ENCODE data around the gene ZNF2.
A peak's percentile ranks its signal among the peaks of the same experiment; 100 is the strongest.

ZNF2 gene

DNA sequence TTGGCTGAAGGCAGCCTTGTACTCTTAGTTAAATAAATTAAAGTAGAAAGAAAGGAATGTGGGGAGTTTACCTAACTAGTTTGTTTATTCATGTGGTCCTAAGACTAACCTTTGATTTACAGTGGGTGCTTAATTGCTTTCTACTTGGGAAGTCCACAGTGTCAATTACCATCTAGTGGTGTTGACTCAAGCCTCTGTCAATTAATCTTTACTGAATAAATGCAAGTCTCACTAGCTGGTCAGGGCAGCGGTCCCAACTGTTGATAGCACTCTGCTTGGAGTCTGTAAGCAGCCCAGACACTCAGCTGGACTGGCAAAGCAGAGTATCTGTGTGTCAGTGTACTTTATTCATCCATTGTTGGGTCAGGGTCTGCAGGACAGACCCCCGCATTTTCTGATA lies 21.8 kb upstream of the ZNF2 start:
- Histone ChIP-seq H3K4me3 (ENCODE audit: low read depth, low read length) (no peak overlapping the region), H3K27me3 (replicated peaks) (no peaks in the 10 kb centered on the region), H3K36me3 (replicated peaks) (peaks cover 5% of the 10 kb centered on the region), H3K27ac (no peak overlapping the region)
- in situ Hi-C loops (cut with HindIII; ENCODE audit: low pct_ligation_motif_present, low sequenced_read_pairs): no loop called here
- no peak for DNase-seq
- TF ChIP-seq, protein P1, sequence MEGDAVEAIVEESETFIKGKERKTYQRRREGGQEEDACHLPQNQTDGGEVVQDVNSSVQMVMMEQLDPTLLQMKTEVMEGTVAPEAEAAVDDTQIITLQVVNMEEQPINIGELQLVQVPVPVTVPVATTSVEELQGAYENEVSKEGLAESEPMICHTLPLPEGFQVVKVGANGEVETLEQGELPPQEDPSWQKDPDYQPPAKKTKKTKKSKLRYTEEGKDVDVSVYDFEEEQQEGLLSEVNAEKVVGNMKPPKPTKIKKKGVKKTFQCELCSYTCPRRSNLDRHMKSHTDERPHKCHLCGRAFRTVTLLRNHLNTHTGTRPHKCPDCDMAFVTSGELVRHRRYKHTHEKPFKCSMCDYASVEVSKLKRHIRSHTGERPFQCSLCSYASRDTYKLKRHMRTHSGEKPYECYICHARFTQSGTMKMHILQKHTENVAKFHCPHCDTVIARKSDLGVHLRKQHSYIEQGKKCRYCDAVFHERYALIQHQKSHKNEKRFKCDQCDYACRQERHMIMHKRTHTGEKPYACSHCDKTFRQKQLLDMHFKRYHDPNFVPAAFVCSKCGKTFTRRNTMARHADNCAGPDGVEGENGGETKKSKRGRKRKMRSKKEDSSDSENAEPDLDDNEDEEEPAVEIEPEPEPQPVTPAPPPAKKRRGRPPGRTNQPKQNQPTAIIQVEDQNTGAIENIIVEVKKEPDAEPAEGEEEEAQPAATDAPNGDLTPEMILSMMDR (IDR thresholded peaks at IDR 0.05; ENCODE audit: low read depth, low read length, missing control alignments): no peak

GRCh38 chr2:95149397-95149984 lies 16.1 kb upstream of the ZNF2 start:
- Histone ChIP-seq H3K27me3 (replicated peaks) (no peaks in the 10 kb centered on the region), H3K27ac (no peak overlapping the region), H3K36me3 (replicated peaks) (peaks cover 50% of the 10 kb centered on the region), H3K4me3 (ENCODE audit: low read depth, low read length) (no peak overlapping the region)
- in situ Hi-C loops (cut with HindIII; ENCODE audit: low pct_ligation_motif_present, low sequenced_read_pairs): no loop called here
- no peak for DNase-seq
- TF ChIP-seq, protein P1 (IDR thresholded peaks at IDR 0.05; ENCODE audit: low read depth, low read length, missing control alignments): no peak

DNA sequence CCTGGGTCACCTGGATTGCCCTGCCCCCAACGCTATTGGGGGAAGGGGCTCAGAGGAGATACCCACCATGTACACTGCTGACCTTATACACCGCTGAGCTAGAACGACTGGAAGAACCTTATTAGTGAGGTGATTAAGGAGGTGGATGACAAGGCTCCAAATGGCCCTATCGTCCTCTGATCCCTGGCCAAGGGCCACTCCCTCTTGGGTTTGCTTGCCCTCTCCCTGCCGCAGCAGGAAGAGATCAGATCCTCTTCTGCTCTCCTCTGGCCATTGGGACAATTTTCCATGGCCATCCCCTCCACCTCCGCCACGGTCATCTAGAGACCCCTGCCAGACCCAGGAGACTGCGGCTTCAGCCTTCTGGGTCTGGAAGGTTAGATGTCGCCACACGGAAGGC lies 7.2 kb upstream of the ZNF2 start:
- Histone ChIP-seq H3K27me3 (replicated peaks) (no peaks in the 10 kb centered on the region), H3K36me3 (replicated peaks) (peaks cover 11% of the 10 kb centered on the region), H3K4me3 (ENCODE audit: low read depth, low read length) (peak overlapping the region; percentile 74), H3K27ac (no peak overlapping the region)
- TF ChIP-seq, protein P1 (IDR thresholded peaks at IDR 0.05; ENCODE audit: low read depth, low read length, missing control alignments): no peak
- DNase-seq: no peak
- in situ Hi-C loops (cut with HindIII; ENCODE audit: low pct_ligation_motif_present, low sequenced_read_pairs): no loop called here

GRCh38 chr2:95158891-95159619 lies 6.6 kb upstream of the ZNF2 start:
- peak overlapping the region; percentile 74 for H3K4me3 ChIP-seq (ENCODE audit: low read depth, low read length)
- TF ChIP-seq, protein P1 (IDR thresholded peaks at IDR 0.05; ENCODE audit: low read depth, low read length, missing control alignments): no peak
- peak overlapping the region; percentile 33 for H3K27ac ChIP-seq
- peaks cover 10% of the 10 kb centered on the region for H3K36me3 ChIP-seq (replicated peaks)
- no peaks in the 10 kb centered on the region for H3K27me3 ChIP-seq (replicated peaks)
- in situ Hi-C loops (cut with HindIII; ENCODE audit: low pct_ligation_motif_present, low sequenced_read_pairs): no loop called here
- peak; percentile 20 for DNase-seq

DNA sequence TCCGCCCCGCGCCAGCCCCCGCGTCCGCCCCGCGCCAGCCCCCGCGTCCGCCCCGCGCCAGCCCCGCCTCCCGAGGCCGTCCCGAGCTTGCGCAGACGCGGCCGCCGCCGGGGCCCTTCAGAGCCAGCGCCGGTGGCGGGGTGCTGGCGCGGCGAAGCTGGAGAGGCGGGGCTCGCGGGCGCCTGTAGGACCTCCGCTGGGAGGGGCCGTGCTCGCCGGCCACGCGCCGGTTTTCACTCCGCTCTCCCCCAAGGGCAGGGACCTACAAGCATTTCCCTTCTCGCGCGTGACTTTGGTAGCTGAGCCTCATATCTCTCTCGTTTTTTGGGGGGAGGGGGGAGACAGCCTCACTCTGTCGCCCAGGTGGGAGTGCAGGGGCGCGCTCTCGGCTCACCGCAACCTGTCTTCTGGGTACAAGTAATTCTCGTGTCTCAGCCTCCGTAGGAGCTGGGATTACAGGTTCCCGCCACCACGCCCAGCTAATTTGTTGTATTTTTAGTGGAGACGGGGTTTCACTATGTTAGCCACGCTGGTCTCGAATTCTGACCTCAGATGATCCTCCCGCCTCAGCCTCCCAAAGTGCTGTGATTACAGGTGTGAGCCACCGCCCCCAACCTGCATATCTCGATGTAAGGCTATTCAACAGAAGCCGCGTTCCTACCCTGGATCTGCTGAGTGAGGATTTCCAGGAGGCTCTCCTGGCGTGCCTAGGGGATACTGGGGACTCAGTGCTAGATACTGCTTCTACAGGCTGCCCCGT lies 5.7 kb upstream of the ZNF2 start, which contains the start of gene ZNF514:
TSS of gene ZNF514 (minus strand) at position 159 of the 760 bp plus-strand sequence. CDS start 6,595 bp downstream, outside the sequence.
- Histone ChIP-seq H3K27me3 (replicated peaks) (no peaks in the 10 kb centered on the region), H3K27ac (peak within 1 kb of the TSS; percentile 33), H3K4me3 (ENCODE audit: low read depth, low read length) (peak within 1 kb of the TSS; percentile 74), H3K36me3 (replicated peaks) (peaks cover 5% of the 10 kb centered on the region)
- peak; percentile 30 for DNase-seq
- TF ChIP-seq, protein P1 (IDR thresholded peaks at IDR 0.05; ENCODE audit: low read depth, low read length, missing control alignments): no peak
- in situ Hi-C loops (cut with HindIII; ENCODE audit: low pct_ligation_motif_present, low sequenced_read_pairs): no loop called here

All from brain microvascular endothelial cell (primary cell).